ENCODE data around the gene JCAD.

JCAD gene

DNA sequence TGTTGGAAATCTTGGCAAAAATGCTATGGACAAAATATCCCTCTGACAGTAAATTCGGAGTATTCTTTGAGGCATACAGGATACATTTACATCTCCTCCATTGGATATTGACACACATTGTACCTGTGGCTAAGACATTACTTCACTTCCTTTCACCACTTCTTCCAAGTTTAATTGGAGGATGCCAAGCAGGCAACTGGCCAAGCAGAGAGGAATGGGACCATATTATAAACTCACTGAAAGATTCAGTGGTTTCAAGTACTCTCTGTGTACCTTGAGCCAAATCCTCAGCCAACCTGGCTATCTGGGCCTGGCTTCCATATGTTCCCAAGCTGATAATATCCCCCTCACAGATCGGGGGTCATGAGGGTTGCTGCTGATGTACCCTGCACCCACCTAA is 14.7 kb upstream of the JCAD start:
- no peak for DNase-seq

- DNase-seq = no peak
Observed at GRCh38 chr10:30073767-30074060, 14.3 kb upstream of the JCAD start.

DNA sequence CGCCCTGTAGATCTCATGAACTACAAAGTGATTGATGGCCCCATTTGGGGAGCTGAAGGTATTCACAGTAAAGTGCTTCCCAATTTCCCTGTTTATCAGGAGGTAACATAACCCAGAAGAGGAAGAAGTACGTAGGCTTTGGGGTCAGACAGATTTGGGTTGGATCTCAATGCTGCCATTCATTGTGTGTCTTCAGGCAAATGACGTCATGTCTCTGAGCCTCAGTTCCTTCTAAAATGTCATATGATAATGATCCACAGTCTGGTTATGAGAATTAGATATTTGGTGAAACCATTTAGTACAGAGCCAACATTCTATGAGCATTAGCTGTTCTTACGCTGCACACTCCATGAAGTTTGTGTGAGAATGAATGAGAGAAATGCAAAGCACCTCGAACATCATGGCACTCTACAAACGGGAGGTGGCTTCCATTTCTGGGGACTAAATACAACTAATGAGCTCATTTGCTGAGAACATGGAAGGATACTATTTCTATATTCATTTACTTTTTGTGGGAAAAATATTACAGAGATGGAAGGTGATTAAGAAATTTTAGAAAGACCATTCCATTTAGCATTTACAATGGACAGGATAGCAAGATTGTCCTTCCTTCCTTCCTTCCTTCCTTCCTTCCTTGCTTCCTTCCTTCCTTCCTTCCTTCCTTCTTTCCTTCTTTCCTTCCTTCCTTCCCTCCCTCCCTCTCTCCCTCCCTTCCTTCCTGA is 13.8 kb upstream of the JCAD start:
- DNase-seq = no peak

DNA sequence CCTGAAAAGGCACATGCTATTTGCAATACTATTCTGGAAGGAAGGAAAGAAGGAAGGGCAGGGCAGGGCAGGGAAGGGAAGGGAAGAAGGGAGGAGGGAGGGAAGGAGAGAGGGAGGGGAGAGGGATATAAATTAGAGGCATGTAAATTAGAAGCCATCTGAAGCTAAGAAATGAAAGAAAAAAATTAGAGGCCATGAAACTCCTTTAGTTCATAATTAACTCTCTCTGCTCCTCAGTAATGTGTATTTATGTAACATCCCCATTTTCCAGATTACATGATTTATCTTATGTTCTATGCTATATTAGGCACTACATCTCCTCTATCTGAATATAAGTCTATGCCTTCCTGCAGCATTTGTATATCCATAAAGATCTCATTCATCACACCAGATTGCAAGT is 12.7 kb upstream of the JCAD start:
- no peak for DNase-seq

- DNase-seq = no peak
Observed at GRCh38 chr10:30070001-30070685, 10.8 kb upstream of the JCAD start.

GRCh38 chr10:30068492-30069223 is 9.3 kb upstream of the JCAD start:
- no peak for DNase-seq

GRCh38 chr10:30063099-30063498 is 3.7 kb upstream of the JCAD start:
- no peak for DNase-seq

DNA sequence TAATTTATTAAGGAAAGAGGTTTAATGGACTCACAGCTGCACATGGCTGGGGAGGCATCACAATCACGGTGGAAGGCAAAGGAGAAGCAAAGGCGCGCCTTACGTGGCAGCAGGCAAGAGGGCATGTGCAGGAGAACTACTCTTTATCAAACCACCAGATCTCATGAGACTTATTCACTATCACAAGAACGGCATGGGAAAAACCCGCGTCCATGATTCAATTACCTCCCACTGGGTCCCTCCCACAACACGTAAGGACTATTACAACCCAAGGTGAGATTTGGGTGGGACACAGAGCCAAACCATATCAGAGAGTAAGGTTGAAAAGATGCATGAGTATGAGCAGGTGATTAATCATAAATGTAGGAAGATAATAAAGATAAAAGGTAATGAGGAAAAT is 3.2 kb upstream of the JCAD start:
- DNase-seq = no peak

GRCh38 chr10:30062090-30062489 is 2.7 kb upstream of the JCAD start:
- DNase-seq = no peak

- DNase-seq = no peak
Observed at GRCh38 chr10:30058570-30059132, 735 bp downstream of the JCAD start.

GRCh38 chr10:30057894-30058556 is 1.4 kb downstream of the JCAD start:
- DNase-seq = no peak

GRCh38 chr10:30057421-30057841 is 2.0 kb downstream of the JCAD start:
- DNase-seq = no peak

DNA sequence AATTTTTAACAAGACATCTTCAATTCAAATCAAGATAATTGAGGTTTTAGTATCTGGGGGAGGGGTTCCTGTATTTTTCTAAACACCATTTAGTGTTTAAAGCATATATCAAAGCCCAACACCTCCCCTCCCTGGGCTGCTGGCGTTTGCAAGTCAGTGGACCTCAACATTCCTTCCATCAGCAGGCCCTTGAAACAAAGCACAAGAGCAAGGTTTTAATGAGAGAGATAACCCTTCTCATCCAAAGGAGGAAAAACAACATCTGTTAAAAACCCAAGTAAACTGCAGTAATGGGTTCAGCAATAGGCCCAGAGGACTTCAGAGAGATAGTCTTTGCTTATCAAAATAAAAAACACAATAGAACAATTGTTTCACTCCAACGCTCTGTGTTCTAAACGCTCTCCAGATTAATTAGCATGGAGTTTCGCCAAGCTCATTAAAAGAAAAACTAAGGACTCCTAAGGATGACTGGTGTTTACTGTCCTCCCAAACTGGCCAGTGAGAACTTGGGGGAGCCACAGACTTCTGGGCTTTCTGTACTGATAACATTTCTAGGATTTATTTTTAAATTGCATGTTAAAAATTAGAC is 2.5 kb downstream of the JCAD start:
- no peak for DNase-seq

- no peak for DNase-seq
Observed at GRCh38 chr10:30056281-30056680, 3.1 kb downstream of the JCAD start.

- no peak for DNase-seq
Observed at GRCh38 chr10:30055226-30055662, 4.1 kb downstream of the JCAD start.

GRCh38 chr10:30052062-30052461 is 7.3 kb downstream of the JCAD start:
- DNase-seq = no peak

DNA sequence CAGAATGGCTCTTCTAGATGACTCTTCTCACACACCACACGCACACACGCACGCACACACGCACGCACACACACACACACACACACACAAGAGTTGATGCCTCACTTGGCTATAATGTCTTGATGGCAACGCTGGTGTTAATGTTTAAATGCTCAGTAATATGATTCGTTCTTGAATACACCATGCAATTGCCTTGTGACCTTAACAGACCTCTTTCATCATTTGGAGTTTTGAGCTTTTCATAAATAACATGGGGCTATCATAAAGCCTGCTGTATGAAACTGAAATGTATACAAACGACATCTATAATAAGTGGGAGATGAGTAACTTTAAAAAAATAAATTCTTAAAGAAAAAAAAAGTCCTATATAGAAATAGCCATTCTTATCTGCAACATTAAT is 8.2 kb downstream of the JCAD start:
- DNase-seq = no peak

- DNase-seq = no peak
Observed at GRCh38 chr10:30050411-30050810, 9.0 kb downstream of the JCAD start.

- peak; percentile 14 for DNase-seq
Observed at GRCh38 chr10:30048768-30049517, 10.4 kb downstream of the JCAD start.

- DNase-seq = peak; percentile 21
Observed at GRCh38 chr10:30047924-30048531, 11.4 kb downstream of the JCAD start.

GRCh38 chr10:30047430-30047829 is 12.0 kb downstream of the JCAD start:
- DNase-seq = no peak

DNA sequence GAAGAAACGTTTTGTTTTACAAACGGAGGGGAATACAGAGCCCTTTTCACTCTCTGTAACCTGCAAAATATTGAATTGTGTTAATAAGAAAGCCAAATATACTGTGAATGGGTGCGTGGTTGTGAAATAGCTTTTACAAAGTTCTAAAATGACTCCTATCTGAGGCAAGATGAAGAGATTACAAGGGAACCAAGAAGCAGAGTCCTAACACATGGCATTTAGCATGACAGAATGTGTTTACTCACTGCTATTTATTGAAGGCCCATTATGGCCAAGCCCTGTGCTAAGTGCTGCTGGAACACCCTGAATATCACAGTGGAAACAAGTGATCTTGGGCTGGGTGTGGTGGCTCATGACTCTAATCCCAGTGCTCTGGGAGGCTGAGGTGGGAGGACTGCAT is 12.9 kb downstream of the JCAD start:
- no peak for DNase-seq
